ENCODE data around the gene MAGOHB. TPM values are rescaled to one million over a fixed set of nuclear protein-coding genes. Genes with fewer than 3 reads are reported as not detected.

Gene MAGOHB
- polyA plus RNA-seq (2011; rRNA removed) (43.1 and 90.5 TPM in 2 replicates), polyA plus RNA-seq (2017; fragmentation: RNase III; extraction: RNeasy Plus Mini Kit Qiagen cat#74134 plus additional on column Dnase treatment) (83.4 to 93.3 TPM (median 83.5 TPM) in 3 replicates), polyA minus RNA-seq (2011; rRNA and poly(A)+ RNA removed) (11.9 and 17.9 TPM in 2 replicates)
- 24.9 and 35.7 TPM in 2 replicates for polyA plus RNA-seq (2012; cell fraction: cytosol; rRNA removed)
- polyA plus RNA-seq (2012; cell fraction: nucleus; rRNA removed), result 4.6 and 7.8 TPM in 2 replicates

DNA sequence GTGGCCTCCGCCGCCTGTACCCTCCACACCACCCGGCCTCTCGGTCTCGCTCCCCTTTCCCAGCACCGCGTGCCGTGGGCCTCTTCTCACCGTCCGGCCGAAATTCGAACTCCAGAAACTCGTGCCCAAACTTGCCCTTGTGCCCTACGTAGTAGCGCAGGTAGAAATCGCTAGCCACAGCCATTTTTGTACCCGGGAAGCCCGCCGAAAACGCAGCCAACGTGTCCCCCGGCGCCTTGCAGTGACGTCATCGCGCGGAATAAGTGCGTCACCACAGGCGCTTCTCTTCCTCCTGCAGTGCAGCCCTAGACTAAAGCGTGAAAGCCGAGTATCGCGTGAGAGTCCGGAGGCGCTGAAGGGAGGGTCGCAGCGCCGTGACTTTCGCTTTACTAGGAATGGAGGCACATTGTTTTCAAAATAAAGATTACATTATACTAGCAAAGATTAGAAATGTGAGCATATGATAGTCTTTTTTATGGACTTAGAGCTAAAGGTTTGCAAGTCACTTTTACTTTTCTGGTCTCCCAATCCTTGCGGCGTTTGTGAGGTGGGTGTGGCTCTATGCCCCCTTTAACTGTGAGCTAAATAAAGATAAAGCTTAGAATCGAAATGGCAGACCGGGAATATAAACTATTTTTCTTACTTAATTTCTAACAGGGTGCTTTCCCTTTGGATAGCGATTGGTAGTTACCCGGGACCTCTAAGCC lies at the start of gene MAGOHB:
TSS of gene MAGOHB (minus strand) at position 261 of the 707 bp plus-strand sequence. CDS start at position 184, 77 bp downstream.
- POLR2A ChIA-PET, result interaction anchor here (1.1 kb wide), 1 partner anchor 110 kb away, joined by 3 read pairs; the partner anchor contains the start of gene YBX3
- CTCF ChIA-PET, result interaction anchor here (0.6 to 2.2 kb wide), 4 partner anchors 61 to 744 kb away, joined by 3 to 8 read pairs (median 4); no protein-coding TSS in a partner anchor
- H3K4me3 ChIP-seq, result peak within 1 kb of the TSS; percentile 93
- no peaks in the 10 kb centered on the region for H3K9me3 ChIP-seq
- peaks cover 16% of the 10 kb centered on the region for H3K4me1 ChIP-seq
- ATAC-seq, result peak; percentile 96 to 98
- FAIRE-seq, result peak; percentile 67
- H3K4me2 ChIP-seq, result peak within 1 kb of the TSS; percentile 97
- peak within 1 kb of the TSS; percentile 86 to 90 for H3K27ac ChIP-seq
- peak; percentile 79 to 97 for DNase-seq (ENCODE audit: low read depth in 1 of 2, low spot score in 1 of 2)
- WGBS (ENCODE audit: missing lambda C conversion rate), result 1% methylated on average over 44 of the region's 45 CpGs
- TF ChIP-seq ZFP36 (IDR thresholded peaks at IDR 0.05; ENCODE audit: borderline replicate concordance, partially characterized antibody) (no peak), GATA3 (IDR thresholded peaks at IDR 0.05; ENCODE audit: borderline replicate concordance) (peak; percentile 50; the same call in 1 of the 2 replicates), JUN (IDR thresholded peaks at IDR 0.05) (peak; percentile 79 to 87), NR3C1 (IDR thresholded peaks at IDR 0.05) (no peak), ZC3H11A (IDR thresholded peaks at IDR 0.05) (no peak), HOXB13 (CRISPR knock-in tag; IDR thresholded peaks at IDR 0.05; ENCODE audit: low read depth) (no peak), HOXB5 (CRISPR knock-in tag; IDR thresholded peaks at IDR 0.05) (no peak), HDAC2 (IDR thresholded peaks at IDR 0.05) (0 out of 2 replicates have a peak, but pooled peaks have one; percentile 83), POLR2A (IDR thresholded peaks at IDR 0.05; ENCODE audit: low read length) (peak; percentile 82), ZSCAN20 (CRISPR knock-in tag; IDR thresholded peaks at IDR 0.05) (no peak), CEBPB (IDR thresholded peaks at IDR 0.05) (no peak), CHD2 (IDR thresholded peaks at IDR 0.05; ENCODE audit: low read length, partially characterized antibody) (peak; percentile 90), PHF8 (IDR thresholded peaks at IDR 0.05; ENCODE audit: borderline replicate concordance, low read depth) (peak; percentile 69), NPAS2 (CRISPR knock-in tag; IDR thresholded peaks at IDR 0.05; ENCODE audit: borderline replicate concordance) (no peak), RFX5 (IDR thresholded peaks at IDR 0.05) (peak; percentile 61), TFCP2L1 (CRISPR knock-in tag; IDR thresholded peaks at IDR 0.05) (no peak), MAZ (IDR thresholded peaks at IDR 0.05; ENCODE audit: borderline replicate concordance, low read depth, low read length) (no peak), RNF2 (IDR thresholded peaks at IDR 0.05; ENCODE audit: borderline replicate concordance, low read depth) (no peak), NFE2L2 (conservative IDR thresholded peaks at IDR 0.05; ENCODE audit: low read length) (no peak), FOSL2 (IDR thresholded peaks at IDR 0.05) (no peak), FOSL2 (CRISPR knock-in tag; IDR thresholded peaks at IDR 0.05) (peak; percentile 96), KDM1A (IDR thresholded peaks at IDR 0.05; ENCODE audit: low read depth) (no peak), RARB (CRISPR knock-in tag; IDR thresholded peaks at IDR 0.05) (no peak), EHF (CRISPR knock-in tag; IDR thresholded peaks at IDR 0.05) (no peak), FOXS1 (CRISPR knock-in tag; IDR thresholded peaks at IDR 0.05) (no peak), SMC3 (IDR thresholded peaks at IDR 0.05) (no peak)
- TF ChIP-seq, protein P1, sequence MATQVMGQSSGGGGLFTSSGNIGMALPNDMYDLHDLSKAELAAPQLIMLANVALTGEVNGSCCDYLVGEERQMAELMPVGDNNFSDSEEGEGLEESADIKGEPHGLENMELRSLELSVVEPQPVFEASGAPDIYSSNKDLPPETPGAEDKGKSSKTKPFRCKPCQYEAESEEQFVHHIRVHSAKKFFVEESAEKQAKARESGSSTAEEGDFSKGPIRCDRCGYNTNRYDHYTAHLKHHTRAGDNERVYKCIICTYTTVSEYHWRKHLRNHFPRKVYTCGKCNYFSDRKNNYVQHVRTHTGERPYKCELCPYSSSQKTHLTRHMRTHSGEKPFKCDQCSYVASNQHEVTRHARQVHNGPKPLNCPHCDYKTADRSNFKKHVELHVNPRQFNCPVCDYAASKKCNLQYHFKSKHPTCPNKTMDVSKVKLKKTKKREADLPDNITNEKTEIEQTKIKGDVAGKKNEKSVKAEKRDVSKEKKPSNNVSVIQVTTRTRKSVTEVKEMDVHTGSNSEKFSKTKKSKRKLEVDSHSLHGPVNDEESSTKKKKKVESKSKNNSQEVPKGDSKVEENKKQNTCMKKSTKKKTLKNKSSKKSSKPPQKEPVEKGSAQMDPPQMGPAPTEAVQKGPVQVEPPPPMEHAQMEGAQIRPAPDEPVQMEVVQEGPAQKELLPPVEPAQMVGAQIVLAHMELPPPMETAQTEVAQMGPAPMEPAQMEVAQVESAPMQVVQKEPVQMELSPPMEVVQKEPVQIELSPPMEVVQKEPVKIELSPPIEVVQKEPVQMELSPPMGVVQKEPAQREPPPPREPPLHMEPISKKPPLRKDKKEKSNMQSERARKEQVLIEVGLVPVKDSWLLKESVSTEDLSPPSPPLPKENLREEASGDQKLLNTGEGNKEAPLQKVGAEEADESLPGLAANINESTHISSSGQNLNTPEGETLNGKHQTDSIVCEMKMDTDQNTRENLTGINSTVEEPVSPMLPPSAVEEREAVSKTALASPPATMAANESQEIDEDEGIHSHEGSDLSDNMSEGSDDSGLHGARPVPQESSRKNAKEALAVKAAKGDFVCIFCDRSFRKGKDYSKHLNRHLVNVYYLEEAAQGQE (IDR thresholded peaks at IDR 0.05), result peak; percentile 93
- TF ChIP-seq, protein P2, sequence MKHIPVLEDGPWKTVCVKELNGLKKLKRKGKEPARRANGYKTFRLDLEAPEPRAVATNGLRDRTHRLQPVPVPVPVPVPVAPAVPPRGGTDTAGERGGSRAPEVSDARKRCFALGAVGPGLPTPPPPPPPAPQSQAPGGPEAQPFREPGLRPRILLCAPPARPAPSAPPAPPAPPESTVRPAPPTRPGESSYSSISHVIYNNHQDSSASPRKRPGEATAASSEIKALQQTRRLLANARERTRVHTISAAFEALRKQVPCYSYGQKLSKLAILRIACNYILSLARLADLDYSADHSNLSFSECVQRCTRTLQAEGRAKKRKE (CRISPR knock-in tag; IDR thresholded peaks at IDR 0.05; ENCODE audit: low read depth), result no peak
- TF ChIP-seq, protein P3, sequence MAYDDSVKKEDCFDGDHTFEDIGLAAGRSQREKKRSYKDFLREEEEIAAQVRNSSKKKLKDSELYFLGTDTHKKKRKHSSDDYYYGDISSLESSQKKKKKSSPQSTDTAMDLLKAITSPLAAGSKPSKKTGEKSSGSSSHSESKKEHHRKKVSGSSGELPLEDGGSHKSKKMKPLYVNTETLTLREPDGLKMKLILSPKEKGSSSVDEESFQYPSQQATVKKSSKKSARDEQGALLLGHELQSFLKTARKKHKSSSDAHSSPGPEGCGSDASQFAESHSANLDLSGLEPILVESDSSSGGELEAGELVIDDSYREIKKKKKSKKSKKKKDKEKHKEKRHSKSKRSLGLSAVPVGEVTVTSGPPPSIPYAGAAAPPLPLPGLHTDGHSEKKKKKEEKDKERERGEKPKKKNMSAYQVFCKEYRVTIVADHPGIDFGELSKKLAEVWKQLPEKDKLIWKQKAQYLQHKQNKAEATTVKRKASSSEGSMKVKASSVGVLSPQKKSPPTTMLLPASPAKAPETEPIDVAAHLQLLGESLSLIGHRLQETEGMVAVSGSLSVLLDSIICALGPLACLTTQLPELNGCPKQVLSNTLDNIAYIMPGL (CRISPR knock-in tag; IDR thresholded peaks at IDR 0.05; ENCODE audit: borderline replicate concordance), result no peak
- TF ChIP-seq, protein P4, sequence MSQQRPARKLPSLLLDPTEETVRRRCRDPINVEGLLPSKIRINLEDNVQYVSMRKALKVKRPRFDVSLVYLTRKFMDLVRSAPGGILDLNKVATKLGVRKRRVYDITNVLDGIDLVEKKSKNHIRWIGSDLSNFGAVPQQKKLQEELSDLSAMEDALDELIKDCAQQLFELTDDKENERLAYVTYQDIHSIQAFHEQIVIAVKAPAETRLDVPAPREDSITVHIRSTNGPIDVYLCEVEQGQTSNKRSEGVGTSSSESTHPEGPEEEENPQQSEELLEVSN (IDR thresholded peaks at IDR 0.05; ENCODE audit: borderline replicate concordance, low read depth), result peak; percentile 52
- TF ChIP-seq, protein P5, sequence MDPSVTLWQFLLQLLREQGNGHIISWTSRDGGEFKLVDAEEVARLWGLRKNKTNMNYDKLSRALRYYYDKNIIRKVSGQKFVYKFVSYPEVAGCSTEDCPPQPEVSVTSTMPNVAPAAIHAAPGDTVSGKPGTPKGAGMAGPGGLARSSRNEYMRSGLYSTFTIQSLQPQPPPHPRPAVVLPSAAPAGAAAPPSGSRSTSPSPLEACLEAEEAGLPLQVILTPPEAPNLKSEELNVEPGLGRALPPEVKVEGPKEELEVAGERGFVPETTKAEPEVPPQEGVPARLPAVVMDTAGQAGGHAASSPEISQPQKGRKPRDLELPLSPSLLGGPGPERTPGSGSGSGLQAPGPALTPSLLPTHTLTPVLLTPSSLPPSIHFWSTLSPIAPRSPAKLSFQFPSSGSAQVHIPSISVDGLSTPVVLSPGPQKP (IDR thresholded peaks at IDR 0.05; ENCODE audit: low read depth, low read length), result no peak
- TF ChIP-seq, protein P6, sequence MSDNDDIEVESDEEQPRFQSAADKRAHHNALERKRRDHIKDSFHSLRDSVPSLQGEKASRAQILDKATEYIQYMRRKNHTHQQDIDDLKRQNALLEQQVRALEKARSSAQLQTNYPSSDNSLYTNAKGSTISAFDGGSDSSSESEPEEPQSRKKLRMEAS (IDR thresholded peaks at IDR 0.05), result peak; percentile 98
